ENCODE data around the gene ORM2. TPM values are rescaled to one million over a fixed set of nuclear protein-coding genes. Genes with fewer than 3 reads are reported as not detected.

Gene ORM2
- total and polyA plus RNA-seq, 2 of the 8 experiments (the other 6 are each of a cell fraction or from before 2014, with no cell fraction given): 1.3 TPM; not detected in 1

- Histone ChIP-seq H3K4me2 (ENCODE audit: insufficient read depth in 1 of 2, low read depth in 2 of 2, low read length in 2 of 2) (no peak overlapping the region), H3K14ac (ENCODE audit: insufficient read length) (no peak overlapping the region), H4K91ac (replicated peaks; ENCODE audit: insufficient read length, low read length) (no peak overlapping the region), H4K5ac (ENCODE audit: insufficient read length, low read depth, low read length) (no peak overlapping the region), H3K4me3 (ENCODE audit: extremely low read depth in 1 of 4, insufficient read depth in 2 of 4, low read depth in 3 of 4, low read length in 4 of 4) (no peak overlapping the region), H2BK20ac (ENCODE audit: low read length) (no peak overlapping the region), H3K23me2 (ENCODE audit: low read depth, low read length) (no peaks in the 10 kb centered on the region), H2BK5ac (ENCODE audit: low read depth, low read length) (no peak overlapping the region), H3K56ac (replicated peaks; ENCODE audit: insufficient read length, low read depth, low read length) (no peak overlapping the region), H2AK5ac (ENCODE audit: low read depth, low read length) (no peak overlapping the region), H3K79me2 (ENCODE audit: control insufficient read depth in 1 of 2, insufficient read depth in 2 of 2, low read length in 2 of 2) (no peaks in the 10 kb centered on the region), H2BK12ac (ENCODE audit: low read depth, low read length) (no peak overlapping the region), H3K79me1 (ENCODE audit: low read depth, low read length) (no peaks in the 10 kb centered on the region), H2BK15ac (ENCODE audit: low read length) (no peak overlapping the region), H4K20me1 (replicated peaks in 1 of 2; ENCODE audit: control insufficient read depth in 1 of 2, insufficient read depth in 2 of 2, low read length in 2 of 2) (no peaks in the 10 kb centered on the region), H4K8ac (ENCODE audit: extremely low read depth, insufficient read depth, low read length) (no peak overlapping the region), H3K4me1 (replicated peaks in 1 of 4; ENCODE audit: control insufficient read depth in 3 of 4, insufficient read depth in 4 of 4, low read length in 3 of 4) (no peaks in the 10 kb centered on the region; a peak in 2 of 7 replicates), H3K18ac (ENCODE audit: extremely low read depth, low read length) (no peak overlapping the region), H2BK120ac (replicated peaks; ENCODE audit: low read depth, low read length) (no peak overlapping the region), H3K36me3 (ENCODE audit: control insufficient read depth in 2 of 4, insufficient read depth in 4 of 4, low read length in 3 of 4) (no peaks in the 10 kb centered on the region; a peak in 2 of 8 replicates), H3K23ac (ENCODE audit: insufficient read length) (no peak overlapping the region), H3K27ac (ENCODE audit: low read depth, low read length) (no peak overlapping the region), H3K9me3 (ENCODE audit: insufficient read depth in 2 of 2, low read depth in 1 of 2, low read length in 1 of 2) (no peaks in the 10 kb centered on the region), H3K4ac (replicated peaks; ENCODE audit: insufficient read length, low read depth, low read length) (no peak overlapping the region), H2AFZ (ENCODE audit: low read length) (no peak overlapping the region), H3K9ac (replicated peaks in 1 of 4; ENCODE audit: extremely low read depth in 1 of 4, low read depth in 3 of 4, low read length in 3 of 4) (no peak overlapping the region), H3K27me3 (replicated peaks in 1 of 4; ENCODE audit: control insufficient read depth in 3 of 4, extremely low read depth in 1 of 4, insufficient read depth in 3 of 4, low read length in 3 of 4) (no peaks in the 10 kb centered on the region)
- FAIRE-seq (no peak), DNase-seq (ENCODE audit: low read depth in 1 of 2, low spot score in 2 of 2) (peak in 1 of 2 experiments; percentile 20)
- POLR2A ChIA-PET (ENCODE audit: partially characterized antibody): no interaction called here
- 90% methylated on average over 9 of the region's 13 CpGs; no CpG with 5 or more reads in 1 of the 2 experiments for WGBS, 2 experiments (ENCODE audit: extremely low coverage in 1 of 2, insufficient coverage in 1 of 2, insufficient read length in 1 of 2, insufficient replicate concordance in 2 of 2, low coverage in 1 of 2, low lambda C conversion rate in 2 of 2, missing lambda C conversion rate in 1 of 2)
- CTCF ChIA-PET (ENCODE audit: partially characterized antibody): interaction anchor here (0.9 to 1.3 kb wide), 2 partner anchors 9 to 154 kb away, joined by 4 read pairs; partner anchors contain the start of gene COL27A1
- TF ChIP-seq ASH2L (IDR thresholded peaks at IDR 0.05; ENCODE audit: low read length) (no peak), KDM5A (IDR thresholded peaks at IDR 0.05; ENCODE audit: low read length) (no peak), BACH1 (IDR thresholded peaks at IDR 0.05; ENCODE audit: low read length) (no peak)
These were observed 20.6 kb upstream of the ORM2 start for GRCh38 chr9:114309096-114309495.
